ENCODE data around the gene TAOK1.

The TAOK1 gene

GRCh38 chr17:29571883-29572681 lies 181.9 kb downstream of the TAOK1 start:
- DNase-seq (ENCODE audit: low read depth in 2 of 2): no peak

DNA sequence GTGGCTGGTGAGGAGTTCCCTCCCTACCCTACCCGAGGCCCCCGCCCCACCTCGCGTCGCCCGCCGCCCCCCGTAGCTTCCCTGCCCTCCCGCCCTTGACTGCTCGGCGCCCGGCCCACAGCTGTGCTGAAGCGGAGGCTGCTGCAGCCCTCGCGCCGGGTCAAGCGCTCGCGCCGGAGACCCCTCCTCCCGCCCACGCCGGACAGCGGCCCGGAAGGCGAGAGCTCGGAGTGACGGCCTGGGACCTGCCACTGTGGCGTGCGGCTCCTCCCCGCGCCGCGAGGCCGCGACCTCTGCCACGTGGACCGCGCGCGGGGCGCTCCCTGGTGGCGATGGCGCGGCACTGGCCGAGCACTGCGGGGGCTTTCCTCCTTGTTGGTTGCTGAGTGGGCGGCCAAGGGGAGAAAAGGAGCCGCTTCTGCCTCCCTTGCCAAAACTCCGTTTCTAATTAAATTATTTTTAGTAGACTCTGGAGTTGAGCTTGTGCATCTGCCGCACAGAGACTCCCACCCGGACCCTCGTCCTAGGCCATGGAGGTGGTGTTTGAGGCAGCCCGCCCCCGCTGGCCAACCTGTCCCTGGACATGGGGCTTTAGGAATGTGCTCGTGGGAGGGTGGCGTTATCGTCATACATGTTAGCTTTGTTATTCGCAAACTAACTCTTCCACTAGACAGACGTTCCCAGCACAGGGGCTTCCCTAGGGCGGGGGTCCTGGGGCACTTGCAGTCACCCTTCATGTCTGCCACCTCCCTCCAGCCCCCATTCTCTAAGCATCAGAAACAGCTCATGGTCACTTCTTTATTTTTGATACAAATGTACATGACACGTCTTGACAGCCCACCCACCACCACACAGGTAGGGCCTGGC lies 182.8 kb downstream of the TAOK1 start:
- DNase-seq (ENCODE audit: low read depth in 2 of 2): peak in 1 of 2 donors; percentile 42

GRCh38 chr17:29573558-29573869 lies 183.4 kb downstream of the TAOK1 start:
- DNase-seq (ENCODE audit: low read depth in 2 of 2): no peak

- no peak for DNase-seq (ENCODE audit: low read depth in 2 of 2)
Measured at GRCh38 chr17:29573871-29574731, 183.9 kb downstream of the TAOK1 start.

GRCh38 chr17:29574732-29575510 lies 184.8 kb downstream of the TAOK1 start:
- no peak for DNase-seq (ENCODE audit: low read depth in 2 of 2)

- no peak for DNase-seq (ENCODE audit: low read depth in 2 of 2)
Measured at GRCh38 chr17:29575511-29576213, 185.5 kb downstream of the TAOK1 start.

- DNase-seq (ENCODE audit: low read depth in 2 of 2): no peak
Measured at GRCh38 chr17:29576214-29577000, 186.2 kb downstream of the TAOK1 start.

- no peak for DNase-seq (ENCODE audit: low read depth in 2 of 2)
Measured at GRCh38 chr17:29577001-29577370, 186.8 kb downstream of the TAOK1 start.

GRCh38 chr17:29577385-29578211 lies 187.4 kb downstream of the TAOK1 start:
- no peak for DNase-seq (ENCODE audit: low read depth in 2 of 2)

GRCh38 chr17:29578626-29579485 lies 188.7 kb downstream of the TAOK1 start:
- no peak for DNase-seq (ENCODE audit: low read depth in 2 of 2)

GRCh38 chr17:29579866-29580771 lies 190.0 kb downstream of the TAOK1 start:
- DNase-seq (ENCODE audit: low read depth in 2 of 2): peak; percentile 84 to 86

- no peak for DNase-seq (ENCODE audit: low read depth in 2 of 2)
Measured at GRCh38 chr17:29581583-29582253, 191.6 kb downstream of the TAOK1 start.

GRCh38 chr17:29582254-29582765 lies 192.1 kb downstream of the TAOK1 start:
- no peak for DNase-seq (ENCODE audit: low read depth in 2 of 2)

- DNase-seq (ENCODE audit: low read depth in 2 of 2): no peak
Measured at GRCh38 chr17:29582772-29583171, 192.6 kb downstream of the TAOK1 start.

- no peak for DNase-seq (ENCODE audit: low read depth in 2 of 2)
Measured at GRCh38 chr17:29583324-29584248, 193.4 kb downstream of the TAOK1 start.
